NT2/D1 (cell line): ENCODE measurements around the gene DZIP1L.

ENCODE experiments used
- SUZ12 ChIP-seq: IDR thresholded peaks from 2 replicates; pipeline ENCODE4 v1.6.1; 2011; ENCODE audit not compliant: insufficient read length, insufficient read depth; ENCODE audit errors: extremely low read depth
- YY1 ChIP-seq: IDR thresholded peaks from 2 replicates; pipeline ENCODE4 v1.6.1; 2011; ENCODE audit not compliant: insufficient read length, insufficient read depth

GRCh38 chr3:138139691-138140090 lies 24.3 kb upstream of the DZIP1L start:
- no peak for TF ChIP-seq YY1
- no peak for TF ChIP-seq SUZ12
